ENCODE measurements around the gene TGM5.
"Not testable (repeated sequence)": the region's sequence is repeated elsewhere in the genome, so short reads cannot be mapped to it uniquely, and the experiment has no call there.

GRCh38 chr15:43225950-43226255 lies 40.8 kb downstream of the TGM5 start:
- not testable (repeated sequence) for TF ChIP-seq CTCF (IDR thresholded peaks at IDR 0.05; ENCODE audit: low read depth, low read length); POLR2A (IDR thresholded peaks at IDR 0.05; ENCODE audit: extremely low read depth, insufficient read length); MYC (IDR thresholded peaks at IDR 0.05; ENCODE audit: low read depth, low read length); MAX (IDR thresholded peaks at IDR 0.05; ENCODE audit: low read depth, low read length)
